ENCODE measurements around the gene MTCL1.

DNA sequence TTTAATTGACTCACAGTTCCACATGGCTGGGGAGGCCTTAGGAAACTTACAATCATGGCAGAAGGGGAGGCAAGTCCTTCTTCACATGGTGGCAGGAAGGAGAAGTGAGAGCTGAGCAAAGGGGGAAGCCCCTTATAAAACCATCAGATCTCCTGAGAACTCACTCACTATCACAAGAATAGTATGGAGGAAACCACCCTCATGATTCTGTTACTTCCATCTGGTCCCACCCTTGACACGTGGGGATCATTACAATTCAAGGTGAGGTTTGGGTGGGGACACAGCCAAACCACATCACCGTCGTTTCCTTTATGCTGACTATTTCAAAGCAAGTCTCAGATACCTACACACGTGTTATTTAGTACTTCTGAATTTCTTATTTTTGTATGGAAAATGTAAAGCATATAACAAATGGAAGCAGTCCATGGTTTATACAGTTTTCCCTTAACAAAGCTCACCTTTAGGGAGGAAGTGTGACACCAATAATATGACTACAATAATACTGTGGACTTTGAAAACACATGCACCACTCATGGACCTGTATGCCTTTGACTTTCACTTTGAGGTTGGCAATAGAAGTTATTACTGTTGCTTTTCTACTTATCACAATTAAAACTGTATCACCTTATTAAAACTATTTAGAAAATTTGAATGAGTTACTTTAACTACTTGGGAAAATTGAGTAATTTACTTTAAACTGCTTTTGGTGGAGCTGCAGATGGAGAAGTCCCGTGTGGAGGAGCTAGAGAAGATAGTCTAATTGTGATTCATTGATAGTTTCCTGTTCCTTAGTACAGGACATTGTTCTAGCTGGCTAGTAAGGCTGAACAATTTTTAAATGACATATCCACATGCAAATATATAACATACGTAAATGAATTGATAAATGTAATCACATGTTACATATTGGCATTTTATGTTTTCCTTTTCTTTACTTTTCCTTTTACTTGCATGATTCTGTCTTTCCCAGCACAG is 37.3 kb downstream of the MTCL1 start:
- TF ChIP-seq KDM5B (IDR thresholded peaks at IDR 0.05; ENCODE audit: insufficient replicate concordance, low read depth, low read length) (no peak), KLF16 (IDR thresholded peaks at IDR 0.05) (no peak), CREM (IDR thresholded peaks at IDR 0.05; ENCODE audit: low read depth) (no peak), ERF (CRISPR knock-in tag; IDR thresholded peaks at IDR 0.05) (no peak), EGR1 (conservative IDR thresholded peaks at IDR 0.05) (no peak), NONO (IDR thresholded peaks at IDR 0.05; ENCODE audit: low read depth in 2 of 2, low read length in 1 of 2) (no peak), ZNF282 (CRISPR knock-in tag; IDR thresholded peaks at IDR 0.05) (no peak), CHD2 (IDR thresholded peaks at IDR 0.05; ENCODE audit: low read depth, low read length) (no peak)
- TF ChIP-seq, protein P1, sequence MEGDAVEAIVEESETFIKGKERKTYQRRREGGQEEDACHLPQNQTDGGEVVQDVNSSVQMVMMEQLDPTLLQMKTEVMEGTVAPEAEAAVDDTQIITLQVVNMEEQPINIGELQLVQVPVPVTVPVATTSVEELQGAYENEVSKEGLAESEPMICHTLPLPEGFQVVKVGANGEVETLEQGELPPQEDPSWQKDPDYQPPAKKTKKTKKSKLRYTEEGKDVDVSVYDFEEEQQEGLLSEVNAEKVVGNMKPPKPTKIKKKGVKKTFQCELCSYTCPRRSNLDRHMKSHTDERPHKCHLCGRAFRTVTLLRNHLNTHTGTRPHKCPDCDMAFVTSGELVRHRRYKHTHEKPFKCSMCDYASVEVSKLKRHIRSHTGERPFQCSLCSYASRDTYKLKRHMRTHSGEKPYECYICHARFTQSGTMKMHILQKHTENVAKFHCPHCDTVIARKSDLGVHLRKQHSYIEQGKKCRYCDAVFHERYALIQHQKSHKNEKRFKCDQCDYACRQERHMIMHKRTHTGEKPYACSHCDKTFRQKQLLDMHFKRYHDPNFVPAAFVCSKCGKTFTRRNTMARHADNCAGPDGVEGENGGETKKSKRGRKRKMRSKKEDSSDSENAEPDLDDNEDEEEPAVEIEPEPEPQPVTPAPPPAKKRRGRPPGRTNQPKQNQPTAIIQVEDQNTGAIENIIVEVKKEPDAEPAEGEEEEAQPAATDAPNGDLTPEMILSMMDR (IDR thresholded peaks at IDR 0.05 in 2 of 3, conservative IDR thresholded peaks at IDR 0.05 in 1 of 3; ENCODE audit: insufficient read depth in 2 of 3, low read depth in 1 of 3, low read length in 3 of 3), result no peak
- TF ChIP-seq, protein P2, sequence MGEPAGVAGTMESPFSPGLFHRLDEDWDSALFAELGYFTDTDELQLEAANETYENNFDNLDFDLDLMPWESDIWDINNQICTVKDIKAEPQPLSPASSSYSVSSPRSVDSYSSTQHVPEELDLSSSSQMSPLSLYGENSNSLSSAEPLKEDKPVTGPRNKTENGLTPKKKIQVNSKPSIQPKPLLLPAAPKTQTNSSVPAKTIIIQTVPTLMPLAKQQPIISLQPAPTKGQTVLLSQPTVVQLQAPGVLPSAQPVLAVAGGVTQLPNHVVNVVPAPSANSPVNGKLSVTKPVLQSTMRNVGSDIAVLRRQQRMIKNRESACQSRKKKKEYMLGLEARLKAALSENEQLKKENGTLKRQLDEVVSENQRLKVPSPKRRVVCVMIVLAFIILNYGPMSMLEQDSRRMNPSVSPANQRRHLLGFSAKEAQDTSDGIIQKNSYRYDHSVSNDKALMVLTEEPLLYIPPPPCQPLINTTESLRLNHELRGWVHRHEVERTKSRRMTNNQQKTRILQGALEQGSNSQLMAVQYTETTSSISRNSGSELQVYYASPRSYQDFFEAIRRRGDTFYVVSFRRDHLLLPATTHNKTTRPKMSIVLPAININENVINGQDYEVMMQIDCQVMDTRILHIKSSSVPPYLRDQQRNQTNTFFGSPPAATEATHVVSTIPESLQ (CRISPR knock-in tag; IDR thresholded peaks at IDR 0.05), result no peak
- TF ChIP-seq, protein P3, sequence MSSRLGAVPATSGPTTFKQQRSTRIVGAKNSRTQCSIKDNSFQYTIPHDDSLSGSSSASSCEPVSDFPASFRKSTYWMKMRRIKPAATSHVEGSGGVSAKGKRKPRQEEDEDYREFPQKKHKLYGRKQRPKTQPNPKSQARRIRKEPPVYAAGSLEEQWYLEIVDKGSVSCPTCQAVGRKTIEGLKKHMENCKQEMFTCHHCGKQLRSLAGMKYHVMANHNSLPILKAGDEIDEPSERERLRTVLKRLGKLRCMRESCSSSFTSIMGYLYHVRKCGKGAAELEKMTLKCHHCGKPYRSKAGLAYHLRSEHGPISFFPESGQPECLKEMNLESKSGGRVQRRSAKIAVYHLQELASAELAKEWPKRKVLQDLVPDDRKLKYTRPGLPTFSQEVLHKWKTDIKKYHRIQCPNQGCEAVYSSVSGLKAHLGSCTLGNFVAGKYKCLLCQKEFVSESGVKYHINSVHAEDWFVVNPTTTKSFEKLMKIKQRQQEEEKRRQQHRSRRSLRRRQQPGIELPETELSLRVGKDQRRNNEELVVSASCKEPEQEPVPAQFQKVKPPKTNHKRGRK (tag; IDR thresholded peaks at IDR 0.05), result no peak

Measured in K562 (cell line).